ENCODE measurements around the gene DMAC1.

Gene DMAC1

GRCh38 chr9:7799234-7799943 lies at the start of gene DMAC1:
TSS of gene DMAC1 (minus strand) at chr9:7799778. CDS start at chr9:7799734, 44 bp downstream.
- peak; percentile 34 to 54 for DNase-seq (ENCODE audit: low read depth in 2 of 2)

GRCh38 chr9:7849362-7849761 lies 49.8 kb upstream of the DMAC1 start:
- no peak for DNase-seq (ENCODE audit: low read depth in 2 of 2)

- no peak for DNase-seq (ENCODE audit: low read depth in 2 of 2)
Observed at GRCh38 chr9:7848498-7848897, 48.9 kb upstream of the DMAC1 start.

GRCh38 chr9:7844242-7844641 lies 44.7 kb upstream of the DMAC1 start:
- DNase-seq (ENCODE audit: low read depth in 2 of 2) = no peak

GRCh38 chr9:7841831-7842230 lies 42.3 kb upstream of the DMAC1 start:
- DNase-seq (ENCODE audit: low read depth in 2 of 2) = no peak

- DNase-seq (ENCODE audit: low read depth in 2 of 2) = no peak
Observed at GRCh38 chr9:7834531-7834930, 35.0 kb upstream of the DMAC1 start.

- no peak for DNase-seq (ENCODE audit: low read depth in 2 of 2)
Observed at GRCh38 chr9:7828334-7828733, 28.8 kb upstream of the DMAC1 start.

- DNase-seq (ENCODE audit: low read depth in 2 of 2) = no peak
Observed at GRCh38 chr9:7827792-7828191, 28.2 kb upstream of the DMAC1 start.

GRCh38 chr9:7827056-7827455 lies 27.5 kb upstream of the DMAC1 start:
- DNase-seq (ENCODE audit: low read depth in 2 of 2) = no peak

GRCh38 chr9:7823651-7824050 lies 24.1 kb upstream of the DMAC1 start:
- no peak for DNase-seq (ENCODE audit: low read depth in 2 of 2)

- DNase-seq (ENCODE audit: low read depth in 2 of 2) = no peak
Observed at GRCh38 chr9:7819984-7820383, 20.4 kb upstream of the DMAC1 start.

GRCh38 chr9:7816021-7816420 lies 16.4 kb upstream of the DMAC1 start:
- no peak for DNase-seq (ENCODE audit: low read depth in 2 of 2)

- no peak for DNase-seq (ENCODE audit: low read depth in 2 of 2)
Observed at GRCh38 chr9:7813030-7813429, 13.5 kb upstream of the DMAC1 start.

GRCh38 chr9:7811677-7812076 lies 12.1 kb upstream of the DMAC1 start:
- DNase-seq (ENCODE audit: low read depth in 2 of 2) = no peak

- DNase-seq (ENCODE audit: low read depth in 2 of 2) = no peak
Observed at GRCh38 chr9:7802666-7803065, 3.1 kb upstream of the DMAC1 start.

- DNase-seq (ENCODE audit: low read depth in 2 of 2) = no peak
Observed at GRCh38 chr9:7799944-7800285, 337 bp upstream of the DMAC1 start.

GRCh38 chr9:7794196-7794595 lies 5.4 kb downstream of the DMAC1 start:
- no peak for DNase-seq (ENCODE audit: low read depth in 2 of 2)

GRCh38 chr9:7791394-7791793 lies 8.2 kb downstream of the DMAC1 start:
- no peak for DNase-seq (ENCODE audit: low read depth in 2 of 2)

- no peak for DNase-seq (ENCODE audit: low read depth in 2 of 2)
Observed at GRCh38 chr9:7790819-7791182, 8.8 kb downstream of the DMAC1 start.

- no peak for DNase-seq (ENCODE audit: low read depth in 2 of 2)
Observed at GRCh38 chr9:7790022-7790818, 9.4 kb downstream of the DMAC1 start.

- no peak for DNase-seq (ENCODE audit: low read depth in 2 of 2)
Observed at GRCh38 chr9:7788772-7789171, 10.8 kb downstream of the DMAC1 start.

- DNase-seq (ENCODE audit: low read depth in 2 of 2) = no peak
Observed at GRCh38 chr9:7785813-7786212, 13.8 kb downstream of the DMAC1 start.

- DNase-seq (ENCODE audit: low read depth in 2 of 2) = no peak
Observed at GRCh38 chr9:7784472-7784871, 15.1 kb downstream of the DMAC1 start.
